Activated CD8-positive, alpha-beta memory T cell treated with anti-CD3 and anti-CD28 coated beads for 4 hours (primary cell): ENCODE data around the gene DOK6.

Source experiments
- DNase-seq, 2 donors: peaks; one replicate each; pipeline ENCODE4 v3.0.0-alpha.2; 2020; ENCODE audit warnings: low read depth in 2 of 2

The DOK6 gene

DNA sequence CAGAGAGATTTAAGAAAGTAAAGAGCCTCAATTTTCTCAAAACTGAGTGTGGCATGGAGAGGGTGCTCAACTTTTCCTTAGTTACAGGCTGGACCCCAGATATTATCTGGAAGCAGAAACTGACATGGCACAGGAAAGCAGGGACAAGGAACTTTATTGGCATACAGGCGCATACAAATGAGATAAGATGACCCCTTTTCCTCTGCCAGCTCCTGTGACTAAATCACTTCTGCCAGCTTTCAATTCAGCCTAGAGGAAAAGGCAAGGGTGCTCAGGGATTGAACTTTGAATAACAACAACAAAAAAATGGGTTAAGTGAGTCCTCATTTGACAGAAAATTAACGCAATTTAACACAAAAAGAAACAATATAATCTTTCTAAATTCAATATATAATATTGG is 284.1 kb downstream of the DOK6 start:
- DNase-seq = no peak

DNA sequence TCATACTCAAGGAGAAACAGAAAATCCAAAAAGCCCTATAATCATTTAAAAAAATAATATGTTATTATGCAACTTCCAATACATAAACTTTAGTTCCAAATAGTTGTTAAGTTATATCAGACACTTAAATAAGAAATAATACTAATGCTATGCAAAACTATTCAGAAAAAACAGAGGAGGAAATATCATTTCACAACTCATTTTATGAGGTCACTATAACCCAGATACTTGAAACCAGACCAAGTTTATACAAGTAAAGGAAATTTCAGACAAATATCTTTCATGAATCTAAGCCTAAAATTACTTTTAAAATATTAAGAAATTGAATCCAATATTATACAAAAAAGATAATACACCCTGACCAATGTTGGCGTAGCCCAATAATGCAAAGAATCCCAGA is 286.2 kb downstream of the DOK6 start:
- no peak for DNase-seq

DNA sequence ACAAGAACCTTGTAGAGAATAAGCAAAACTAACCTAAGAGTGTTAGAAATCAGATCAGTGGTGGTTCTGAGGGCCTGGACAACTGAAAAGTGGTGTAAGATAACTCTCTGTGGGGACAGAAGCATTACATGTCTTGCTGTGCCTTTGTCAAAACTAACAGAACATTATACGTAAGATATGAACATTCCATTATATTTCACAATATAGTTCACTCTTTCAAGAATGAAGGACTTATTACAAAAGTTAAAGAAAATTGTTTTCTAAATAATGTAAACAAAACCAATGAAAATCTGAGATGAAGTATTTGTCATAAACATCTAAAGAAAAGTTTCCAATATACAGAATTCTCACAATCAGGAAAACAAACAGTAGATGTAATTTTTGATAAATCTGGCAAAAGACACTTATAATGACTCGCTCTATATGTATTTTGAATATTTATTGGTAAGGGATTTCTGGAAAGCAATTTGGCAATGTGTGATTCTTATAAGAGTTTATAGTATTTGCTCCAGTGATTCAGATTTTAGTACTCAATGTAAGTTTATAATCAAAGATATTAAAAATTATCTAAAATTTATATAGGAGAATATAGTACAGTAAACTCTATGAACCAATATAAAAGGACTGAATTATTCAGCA is 288.6 kb downstream of the DOK6 start:
- no peak for DNase-seq

DNA sequence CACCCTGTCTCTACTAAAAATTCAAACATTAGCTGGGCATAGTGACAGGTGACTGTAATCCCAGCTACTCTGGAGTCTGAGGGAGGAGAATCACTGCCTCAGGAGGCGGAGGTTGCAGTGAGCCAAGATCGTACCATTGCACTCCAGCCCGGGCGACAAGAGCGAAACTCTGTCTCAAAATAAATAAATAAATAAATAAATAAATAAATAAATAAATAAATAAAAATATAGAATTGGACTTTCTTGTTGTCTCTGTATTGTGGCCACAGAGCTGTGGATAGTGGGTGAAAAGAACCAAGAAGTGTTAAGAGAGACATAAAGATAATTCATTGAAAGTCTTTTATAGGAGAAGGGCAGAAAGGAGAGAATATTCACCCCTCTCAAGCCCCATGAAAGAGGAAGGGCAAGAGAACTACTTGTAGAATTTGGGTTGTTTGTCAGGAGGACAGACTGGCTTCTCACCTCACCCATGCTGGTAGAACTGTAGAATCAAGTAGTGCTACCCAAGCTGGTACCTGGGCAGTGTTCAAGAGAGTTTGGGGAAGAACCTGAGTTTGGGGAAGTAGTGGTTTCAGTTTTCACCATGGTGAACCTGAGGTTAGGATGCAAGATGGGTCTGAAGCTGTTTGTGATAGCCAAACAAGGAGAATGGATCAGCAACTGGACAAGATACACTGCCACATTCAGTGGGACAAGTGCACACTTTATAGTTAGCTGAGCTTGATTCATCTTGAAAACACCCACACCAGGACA is 290.5 kb downstream of the DOK6 start:
- DNase-seq = no peak

- no peak for DNase-seq
Observed at GRCh38 chr18:69697069-69697468, 296.4 kb downstream of the DOK6 start.

DNA sequence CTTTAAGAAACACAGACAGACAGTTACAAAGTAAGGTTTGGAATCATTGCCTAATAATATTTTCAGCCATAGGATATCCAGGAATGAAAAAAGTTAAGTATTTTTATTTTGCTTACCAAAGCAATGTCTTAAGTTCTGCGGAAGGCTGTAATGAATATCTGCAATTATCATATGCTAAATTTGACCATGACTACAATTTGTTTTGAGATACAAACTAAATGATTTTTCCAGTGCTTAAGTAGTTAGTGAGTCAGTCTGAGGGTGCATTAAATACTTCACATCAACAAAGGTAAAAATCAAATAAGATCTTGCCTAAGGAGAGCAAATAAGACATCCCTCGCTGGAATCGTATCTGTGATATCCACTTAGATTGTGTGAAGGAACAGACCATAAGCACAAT is 297.0 kb downstream of the DOK6 start:
- DNase-seq = no peak

- no peak for DNase-seq
Observed at GRCh38 chr18:69701305-69701704, 300.6 kb downstream of the DOK6 start.

DNA sequence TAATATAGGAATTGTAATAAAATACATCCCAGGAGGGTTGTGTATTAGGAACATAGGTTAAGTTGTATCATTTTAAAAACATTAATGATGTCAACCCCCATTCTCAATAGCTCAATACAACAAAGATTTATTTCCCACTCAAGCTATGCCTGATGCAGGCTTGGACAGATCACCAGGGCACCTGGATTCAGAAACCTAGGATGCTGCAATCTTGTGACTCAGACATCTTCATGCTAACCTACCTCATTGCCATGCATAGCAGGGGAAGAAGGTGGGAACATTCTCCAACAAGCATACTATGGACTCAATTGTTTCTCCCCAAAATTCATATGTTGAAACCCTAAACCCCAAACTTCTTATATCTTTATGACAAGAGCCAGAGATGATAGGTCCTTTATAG is 302.8 kb downstream of the DOK6 start:
- no peak for DNase-seq

GRCh38 chr18:69705987-69706386 is 305.3 kb downstream of the DOK6 start:
- DNase-seq = no peak

GRCh38 chr18:69708844-69709243 is 308.2 kb downstream of the DOK6 start:
- no peak for DNase-seq

DNA sequence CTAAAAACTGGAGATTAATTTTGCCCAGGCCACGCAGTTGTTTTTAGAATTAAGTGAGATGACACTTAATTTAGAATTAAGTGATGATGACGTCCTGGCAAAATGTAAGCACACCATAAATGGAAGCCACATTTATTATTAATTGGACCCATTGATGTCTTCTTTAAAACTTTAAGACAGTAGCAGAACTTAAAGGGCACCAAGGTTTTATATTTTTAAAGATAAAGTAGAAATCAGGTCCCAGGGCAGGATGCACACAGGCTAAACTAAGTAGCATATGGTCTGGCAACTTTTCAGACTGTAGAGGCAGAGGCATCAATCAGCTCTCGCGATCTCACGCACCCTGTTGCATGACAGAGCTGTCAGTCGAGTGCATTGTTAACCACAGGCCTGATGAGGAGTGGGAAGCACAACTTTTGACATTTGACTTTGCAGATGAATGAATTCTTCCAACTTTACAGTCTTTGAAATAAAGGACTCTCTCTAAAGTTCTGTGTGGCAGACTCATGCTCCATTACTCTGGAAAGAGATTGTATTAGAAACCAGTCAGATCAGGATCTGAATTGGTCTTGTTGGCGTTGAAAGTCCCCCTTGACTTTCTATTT is 314.6 kb downstream of the DOK6 start:
- no peak for DNase-seq

GRCh38 chr18:69717586-69717985 is 316.9 kb downstream of the DOK6 start:
- DNase-seq = no peak

GRCh38 chr18:69718912-69719547 is 318.3 kb downstream of the DOK6 start:
- no peak for DNase-seq

- no peak for DNase-seq
Observed at GRCh38 chr18:69720422-69720821, 319.7 kb downstream of the DOK6 start.

DNA sequence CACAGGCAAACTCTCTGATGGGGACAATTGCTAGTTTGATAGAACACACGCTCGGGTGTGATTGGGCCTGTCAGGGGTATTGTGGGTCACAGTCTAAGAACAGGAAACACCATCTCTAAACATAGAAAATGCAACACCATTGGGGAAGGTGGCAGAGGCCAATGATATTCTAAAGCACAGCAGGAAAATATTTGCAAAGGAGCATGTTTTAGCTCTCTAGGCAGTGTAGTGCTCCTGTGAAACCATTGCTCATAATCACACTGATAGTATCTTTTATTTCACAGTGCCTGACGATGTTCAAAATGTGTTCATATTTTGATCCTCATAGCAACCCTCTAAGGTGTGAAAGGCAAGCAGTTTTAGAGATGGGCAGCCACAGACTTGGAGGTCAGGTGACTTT is 322.7 kb downstream of the DOK6 start:
- DNase-seq = no peak

DNA sequence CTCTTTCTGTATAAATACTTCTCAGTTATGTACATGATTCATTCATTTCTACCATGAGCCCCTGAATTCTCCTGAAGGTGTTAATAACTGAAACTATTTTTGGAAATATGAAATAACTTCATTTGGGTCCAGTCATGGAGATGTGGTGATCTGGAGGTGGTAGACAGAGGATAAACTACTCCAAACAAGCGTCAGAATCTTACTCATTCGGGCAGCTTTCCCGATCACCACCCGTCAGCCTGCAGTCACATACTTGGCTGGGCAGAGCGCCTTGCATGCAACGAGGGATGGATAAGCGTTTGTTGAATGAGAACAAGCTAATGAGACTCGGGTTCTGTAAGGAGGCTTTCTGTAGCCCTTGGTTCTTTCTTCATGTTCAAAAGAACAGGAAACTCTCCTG is 324.3 kb downstream of the DOK6 start:
- no peak for DNase-seq

- DNase-seq = no peak
Observed at GRCh38 chr18:69725855-69726508, 325.3 kb downstream of the DOK6 start.

DNA sequence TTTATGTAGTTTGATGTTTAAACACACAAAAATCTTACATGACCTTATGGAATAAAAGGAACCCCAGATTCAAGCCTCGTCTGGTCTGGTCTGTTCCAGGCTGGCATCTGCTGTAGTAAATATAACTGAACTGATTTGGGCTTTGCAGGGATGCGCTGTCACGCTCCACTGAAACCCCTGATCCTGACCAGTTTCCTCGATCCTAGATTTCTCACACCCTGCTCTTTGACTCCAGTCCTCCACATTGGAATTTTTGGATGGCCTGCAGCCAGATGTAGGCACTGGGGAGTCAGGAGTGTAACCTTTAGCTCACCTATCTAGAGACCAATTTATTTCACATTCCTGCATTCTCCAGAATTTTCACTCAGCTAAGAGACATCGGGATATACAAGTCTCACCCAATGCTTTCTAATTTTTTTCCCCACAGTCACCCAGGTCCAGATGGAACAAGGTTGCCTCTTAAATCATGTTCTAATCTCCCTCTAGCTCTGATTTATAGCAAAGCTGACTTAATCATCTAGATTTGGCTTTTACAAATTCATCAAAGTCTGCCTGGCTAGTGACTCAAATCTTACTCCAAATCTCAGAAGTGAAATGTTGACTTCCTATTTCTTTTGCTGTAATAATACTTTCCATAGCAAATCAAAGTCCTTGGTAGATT is 327.4 kb downstream of the DOK6 start:
- no peak for DNase-seq

- no peak for DNase-seq
Observed at GRCh38 chr18:69730664-69731063, 330.0 kb downstream of the DOK6 start.

DNA sequence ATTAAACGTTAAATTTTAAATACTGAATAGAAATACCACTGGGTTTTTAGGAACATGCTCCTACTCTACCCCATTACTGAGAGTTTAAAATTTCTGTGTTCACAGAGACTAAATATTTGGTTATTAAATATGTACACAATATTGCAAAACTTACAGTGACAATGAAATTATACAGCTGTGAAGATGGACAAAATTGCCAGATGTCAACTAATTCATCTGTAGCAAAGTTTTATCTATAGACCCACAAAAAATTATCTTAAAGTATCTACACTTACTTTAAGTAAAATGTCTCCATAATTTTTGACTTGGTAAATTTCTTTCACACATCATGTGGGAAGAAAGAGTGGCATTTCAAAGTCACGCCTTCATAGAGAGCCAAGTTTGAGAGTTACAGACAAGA is 333.8 kb downstream of the DOK6 start:
- no peak for DNase-seq

GRCh38 chr18:69736730-69737129 is 336.0 kb downstream of the DOK6 start:
- DNase-seq = no peak

DNA sequence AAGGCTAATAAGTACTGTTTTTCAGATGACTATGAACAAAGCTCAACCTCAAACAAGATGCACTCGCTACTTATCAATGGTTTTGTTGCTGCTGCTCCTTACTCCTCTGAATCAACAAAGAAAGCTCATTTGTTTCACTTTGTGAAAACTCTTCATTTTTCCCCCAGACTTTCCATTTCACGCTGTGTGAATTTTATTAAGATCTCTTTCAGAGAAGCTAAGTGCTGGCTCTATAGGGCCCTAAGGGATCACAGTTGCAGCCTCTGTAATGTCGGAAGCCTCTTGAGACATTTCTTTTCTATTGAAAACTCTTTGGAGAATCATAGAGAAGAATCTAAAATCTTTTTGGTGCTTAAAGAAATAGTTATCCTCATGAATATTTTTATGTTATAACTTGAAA is 337.2 kb downstream of the DOK6 start:
- no peak for DNase-seq
